NCI-H1092 treated with DMSO at 0.1 percent for 48 hours (cell line): ENCODE data around the gene SMOC2.

ENCODE experiments used
- DNase-seq: peaks from one replicate; lab custom pipeline; 2025; lab: John Stamatoyannopoulos, UW

Gene SMOC2

GRCh38 chr6:168575346-168576098, 134.5 kb downstream of the SMOC2 start:
- no peak for DNase-seq

- DNase-seq, result no peak
Observed at GRCh38 chr6:168576388-168576787, 135.4 kb downstream of the SMOC2 start.

- DNase-seq, result no peak
Observed at GRCh38 chr6:168577496-168577895, 136.5 kb downstream of the SMOC2 start.

- DNase-seq, result no peak
Observed at GRCh38 chr6:168578036-168578435, 137.1 kb downstream of the SMOC2 start.

- no peak for DNase-seq
Observed at GRCh38 chr6:168581236-168581635, 140.3 kb downstream of the SMOC2 start.

GRCh38 chr6:168581706-168582105, 140.7 kb downstream of the SMOC2 start:
- DNase-seq, result no peak

GRCh38 chr6:168582571-168582981, 141.6 kb downstream of the SMOC2 start:
- no peak for DNase-seq

- DNase-seq, result no peak
Observed at GRCh38 chr6:168583126-168583525, 142.1 kb downstream of the SMOC2 start.

- no peak for DNase-seq
Observed at GRCh38 chr6:168583821-168584220, 142.8 kb downstream of the SMOC2 start.

GRCh38 chr6:168584249-168584648, 143.3 kb downstream of the SMOC2 start:
- no peak for DNase-seq

GRCh38 chr6:168584671-168585070, 143.7 kb downstream of the SMOC2 start:
- no peak for DNase-seq

GRCh38 chr6:168585441-168585840, 144.5 kb downstream of the SMOC2 start:
- no peak for DNase-seq

GRCh38 chr6:168589275-168589674, 148.3 kb downstream of the SMOC2 start:
- no peak for DNase-seq

- no peak for DNase-seq
Observed at GRCh38 chr6:168590406-168590805, 149.4 kb downstream of the SMOC2 start.

- peak; percentile 17 for DNase-seq
Observed at GRCh38 chr6:168596344-168596743, 155.4 kb downstream of the SMOC2 start.

GRCh38 chr6:168597471-168597875, 156.5 kb downstream of the SMOC2 start:
- DNase-seq, result no peak

GRCh38 chr6:168598251-168599117, 157.5 kb downstream of the SMOC2 start:
- no peak for DNase-seq

- no peak for DNase-seq
Observed at GRCh38 chr6:168599118-168599494, 158.1 kb downstream of the SMOC2 start.

- DNase-seq, result no peak
Observed at GRCh38 chr6:168599769-168600330, 158.9 kb downstream of the SMOC2 start.

- DNase-seq, result no peak
Observed at GRCh38 chr6:168600381-168600780, 159.4 kb downstream of the SMOC2 start.

- DNase-seq, result no peak
Observed at GRCh38 chr6:168601111-168601510, 160.1 kb downstream of the SMOC2 start.

GRCh38 chr6:168601546-168601945, 160.6 kb downstream of the SMOC2 start:
- no peak for DNase-seq

- DNase-seq, result no peak
Observed at GRCh38 chr6:168602576-168602975, 161.6 kb downstream of the SMOC2 start.
